KMS-11 (cell line): Measurements from ENCODE around the gene CRTC1.

Source experiments
- H2AFZ ChIP-seq: fragments of 200-600 bp; sonication (generic); 2 replicates; pipeline ENCODE4 v1.6.1; 2016; ENCODE audit warnings: antibody characterized with exemption, mixed run types, low read depth
- H3K27ac ChIP-seq: fragments of 200-600 bp; sonication (generic); 2 replicates; pipeline ENCODE4 v1.6.1; 2016; ENCODE audit warnings: mild to moderate bottlenecking, mixed run types
- H3K27me3 ChIP-seq: fragments of 200-600 bp; sonication (generic); 2 replicates; pipeline ENCODE4 v1.6.1; 2017; ENCODE audit warnings: mild to moderate bottlenecking, low read depth, mixed run types, moderate library complexity; ENCODE audit not compliant: insufficient read depth
- H3K36me3 ChIP-seq: fragments of 200-600 bp; sonication (generic); 2 replicates; pipeline ENCODE4 v1.6.1; 2017; ENCODE audit warnings: mild to moderate bottlenecking, mixed run types; ENCODE audit not compliant: insufficient read depth
- H3K4me1 ChIP-seq: fragments of 200-600 bp; sonication (generic); 2 replicates; pipeline ENCODE4 v1.6.1; 2016; ENCODE audit warnings: mild to moderate bottlenecking, low read depth, mixed run types; ENCODE audit not compliant: poor library complexity, severe bottlenecking
- H3K4me2 ChIP-seq: fragments of 200-600 bp; sonication (generic); 2 replicates; pipeline ENCODE4 v1.7.0; 2016; ENCODE audit warnings: mild to moderate bottlenecking, mixed run types
- H3K4me3 ChIP-seq: fragments of 200-600 bp; sonication (generic); IDR thresholded peaks from 2 replicates; pipeline ENCODE4 v1.6.1; 2017; ENCODE audit warnings: low read depth, low read length, mixed read lengths; ENCODE audit not compliant: insufficient read depth
- H3K79me2 ChIP-seq: fragments of 200-600 bp; sonication (generic); 2 replicates; pipeline ENCODE4 v1.6.1; 2016; ENCODE audit warnings: low read depth, mixed run types; ENCODE audit not compliant: insufficient read depth
- H3K9ac ChIP-seq: fragments of 200-600 bp; sonication (generic); 2 replicates; pipeline ENCODE4 v1.6.1; 2016; ENCODE audit warnings: mild to moderate bottlenecking, mixed run types
- H4K20me1 ChIP-seq: fragments of 200-600 bp; sonication (generic); 2 replicates; pipeline ENCODE4 v1.6.1; 2016; ENCODE audit warnings: mild to moderate bottlenecking, mixed run types; ENCODE audit not compliant: insufficient read depth
- TF ChIP-seq, protein P1 (sequence below): fragments of 200-600 bp; sonication (generic); conservative IDR thresholded peaks from 2 replicates; pipeline ENCODE4 v1.6.1; 2017; ENCODE audit warnings: low read depth, mild to moderate bottlenecking, antibody characterized with exemption, low read length, moderate library complexity, mixed read lengths

CRTC1 gene

DNA sequence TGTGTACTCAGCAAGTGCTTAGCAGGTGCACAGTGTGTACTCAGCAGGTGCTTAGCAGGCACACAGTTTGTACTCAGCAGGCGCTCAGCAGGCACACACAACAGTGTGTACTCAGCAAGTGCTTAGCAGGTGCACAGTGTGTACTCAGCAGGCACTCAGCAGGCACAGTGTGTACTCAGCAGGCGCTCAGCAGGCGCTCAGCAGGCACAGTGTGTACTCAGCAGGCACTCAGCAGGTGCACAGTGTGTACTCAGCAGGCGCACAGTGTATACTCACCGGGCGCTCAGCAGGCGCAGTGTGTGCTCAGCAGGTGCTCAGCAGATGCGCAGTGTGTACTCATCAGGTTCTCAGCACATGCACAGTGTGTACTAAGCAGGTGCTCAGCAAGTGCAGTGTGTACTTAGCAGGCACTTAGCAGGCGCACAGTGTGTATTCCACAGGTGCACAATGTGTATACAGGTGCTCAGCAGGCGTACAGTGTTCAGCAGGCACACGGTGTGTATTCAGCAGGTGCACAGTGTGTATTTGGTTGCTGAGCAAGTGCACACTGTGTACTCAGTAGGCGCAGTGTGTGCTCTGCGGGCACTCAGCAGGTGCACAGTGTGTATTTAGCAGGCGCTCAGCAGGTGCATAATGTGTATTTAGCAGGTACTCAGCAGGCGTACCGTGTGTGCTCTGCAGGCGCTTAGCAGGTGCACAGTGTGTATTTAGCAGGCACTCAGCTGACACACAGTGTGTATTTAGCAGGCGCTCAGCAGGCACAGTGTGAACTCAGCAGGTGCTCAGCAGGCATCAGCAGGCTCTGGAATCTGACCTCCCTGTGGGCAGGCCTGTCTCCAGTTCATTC is 15.1 kb downstream of the CRTC1 start:
- Histone ChIP-seq H3K4me1 (peaks cover 33% of the 10 kb centered on the region), H3K79me2 (no peaks in the 10 kb centered on the region), H3K9ac (no peak overlapping the region), H3K4me3 (no peak overlapping the region), H3K27me3 (no peaks in the 10 kb centered on the region), H3K4me2 (no peak overlapping the region), H3K36me3 (no peaks in the 10 kb centered on the region), H4K20me1 (no peaks in the 10 kb centered on the region), H2AFZ (no peak overlapping the region), H3K27ac (no peak overlapping the region)
- TF ChIP-seq, protein P1, sequence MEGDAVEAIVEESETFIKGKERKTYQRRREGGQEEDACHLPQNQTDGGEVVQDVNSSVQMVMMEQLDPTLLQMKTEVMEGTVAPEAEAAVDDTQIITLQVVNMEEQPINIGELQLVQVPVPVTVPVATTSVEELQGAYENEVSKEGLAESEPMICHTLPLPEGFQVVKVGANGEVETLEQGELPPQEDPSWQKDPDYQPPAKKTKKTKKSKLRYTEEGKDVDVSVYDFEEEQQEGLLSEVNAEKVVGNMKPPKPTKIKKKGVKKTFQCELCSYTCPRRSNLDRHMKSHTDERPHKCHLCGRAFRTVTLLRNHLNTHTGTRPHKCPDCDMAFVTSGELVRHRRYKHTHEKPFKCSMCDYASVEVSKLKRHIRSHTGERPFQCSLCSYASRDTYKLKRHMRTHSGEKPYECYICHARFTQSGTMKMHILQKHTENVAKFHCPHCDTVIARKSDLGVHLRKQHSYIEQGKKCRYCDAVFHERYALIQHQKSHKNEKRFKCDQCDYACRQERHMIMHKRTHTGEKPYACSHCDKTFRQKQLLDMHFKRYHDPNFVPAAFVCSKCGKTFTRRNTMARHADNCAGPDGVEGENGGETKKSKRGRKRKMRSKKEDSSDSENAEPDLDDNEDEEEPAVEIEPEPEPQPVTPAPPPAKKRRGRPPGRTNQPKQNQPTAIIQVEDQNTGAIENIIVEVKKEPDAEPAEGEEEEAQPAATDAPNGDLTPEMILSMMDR: no peak

DNA sequence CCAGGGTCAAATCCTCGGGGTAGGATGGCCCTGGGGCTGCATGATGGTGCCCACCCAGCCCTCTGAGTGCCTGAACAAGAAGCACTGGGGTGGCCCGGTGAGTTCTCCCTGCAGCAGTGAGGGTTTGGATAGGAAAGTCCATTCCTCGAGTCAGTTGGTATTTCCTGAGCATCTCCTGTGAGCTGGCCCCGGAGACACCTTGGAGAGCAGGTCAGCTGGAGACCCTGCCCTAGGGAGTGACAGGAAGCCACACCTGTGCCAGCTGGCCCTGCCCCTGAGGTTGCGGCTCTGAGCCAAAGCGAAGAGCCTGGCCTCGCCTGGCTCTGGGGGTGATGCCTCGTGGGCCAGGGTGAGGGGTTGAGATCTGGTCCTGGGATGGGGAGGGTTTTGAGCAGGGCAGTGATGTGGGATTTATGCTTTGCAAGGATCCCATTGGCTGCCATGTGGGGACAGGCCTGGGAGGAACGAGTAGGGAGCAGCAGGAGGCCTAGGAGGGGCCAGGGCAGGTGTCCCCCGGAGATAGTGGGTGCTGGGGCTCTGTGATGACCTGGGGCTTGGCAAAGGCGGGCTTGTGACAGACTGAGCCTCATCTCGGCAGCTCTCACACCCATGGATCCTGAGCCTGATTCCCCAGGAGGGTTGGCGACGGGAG is 16.0 kb downstream of the CRTC1 start:
- H4K20me1 ChIP-seq: no peaks in the 10 kb centered on the region
- TF ChIP-seq, protein P1: no peak
- peak overlapping the region; percentile 91; the same call in 1 of the 2 replicates for H3K4me2 ChIP-seq
- no peak overlapping the region for H3K4me3 ChIP-seq
- peaks cover 33% of the 10 kb centered on the region for H3K4me1 ChIP-seq
- no peak overlapping the region for H3K27ac ChIP-seq
- no peak overlapping the region for H2AFZ ChIP-seq
- H3K36me3 ChIP-seq: no peaks in the 10 kb centered on the region
- no peaks in the 10 kb centered on the region for H3K79me2 ChIP-seq
- H3K27me3 ChIP-seq: no peaks in the 10 kb centered on the region
- no peak overlapping the region; the same call in 1 of the 2 replicates for H3K9ac ChIP-seq

GRCh38 chr19:18700501-18701249 is 17.2 kb downstream of the CRTC1 start:
- Histone ChIP-seq H3K4me1 (peaks cover 33% of the 10 kb centered on the region), H3K36me3 (no peaks in the 10 kb centered on the region), H3K27ac (peak overlapping the region; percentile 58; the same call in 1 of the 2 replicates), H3K79me2 (no peaks in the 10 kb centered on the region), H4K20me1 (no peaks in the 10 kb centered on the region), H2AFZ (peak overlapping the region; percentile 62; the same call in 1 of the 2 replicates), H3K27me3 (no peaks in the 10 kb centered on the region), H3K4me2 (peak overlapping the region; percentile 91), H3K4me3 (no peak overlapping the region), H3K9ac (no peak overlapping the region; the same call in 1 of the 2 replicates)
- TF ChIP-seq, protein P1: no peak

- Histone ChIP-seq H3K4me1 (peaks cover 33% of the 10 kb centered on the region), H3K9ac (no peak overlapping the region), H3K36me3 (no peaks in the 10 kb centered on the region), H3K4me2 (peak overlapping the region; percentile 91), H2AFZ (peak overlapping the region; percentile 62; the same call in 1 of the 2 replicates), H3K79me2 (peaks cover under 1% of the 10 kb centered on the region; the same call in 1 of the 2 replicates), H3K4me3 (no peak overlapping the region), H4K20me1 (no peaks in the 10 kb centered on the region), H3K27ac (peak overlapping the region; percentile 58; the same call in 1 of the 2 replicates), H3K27me3 (no peaks in the 10 kb centered on the region)
- TF ChIP-seq, protein P1: no peak
Measured at GRCh38 chr19:18701250-18701608, 17.7 kb downstream of the CRTC1 start.
